Measurements from ENCODE around the gene MYH16.
"Not testable (repeated sequence)": the region's sequence is repeated elsewhere in the genome, so short reads cannot be mapped to it uniquely, and the experiment has no call there.

MYH16 gene

GRCh38 chr7:99272476-99273045 is at the start of gene MYH16:
TSS of gene MYH16 (plus strand) at chr7:99272839.
- DNase-seq (ENCODE audit: low read depth) = no peak

- DNase-seq (ENCODE audit: low read depth) = not testable (repeated sequence)
These were observed 48.3 kb upstream of the MYH16 start for GRCh38 chr7:99224263-99224898.

- DNase-seq (ENCODE audit: low read depth) = no peak
These were observed 47.8 kb upstream of the MYH16 start for GRCh38 chr7:99224899-99225265.

- DNase-seq (ENCODE audit: low read depth) = no peak
These were observed 43.4 kb upstream of the MYH16 start for GRCh38 chr7:99229234-99229633.

- no peak for DNase-seq (ENCODE audit: low read depth)
These were observed 40.4 kb upstream of the MYH16 start for GRCh38 chr7:99232082-99232770.

- DNase-seq (ENCODE audit: low read depth) = not testable (repeated sequence)
These were observed 39.7 kb upstream of the MYH16 start for GRCh38 chr7:99232955-99233354.

GRCh38 chr7:99234185-99234584 is 38.5 kb upstream of the MYH16 start:
- DNase-seq (ENCODE audit: low read depth) = no peak

- DNase-seq (ENCODE audit: low read depth) = no peak
These were observed 36.7 kb upstream of the MYH16 start for GRCh38 chr7:99235925-99236324.

GRCh38 chr7:99237876-99238275 is 34.8 kb upstream of the MYH16 start:
- DNase-seq (ENCODE audit: low read depth) = not testable (repeated sequence)

GRCh38 chr7:99238558-99239341 is 33.9 kb upstream of the MYH16 start:
- DNase-seq (ENCODE audit: low read depth) = no peak

GRCh38 chr7:99242682-99243081 is 30.0 kb upstream of the MYH16 start:
- DNase-seq (ENCODE audit: low read depth) = no peak

- DNase-seq (ENCODE audit: low read depth) = no peak
These were observed 28.8 kb upstream of the MYH16 start for GRCh38 chr7:99243751-99244337.

GRCh38 chr7:99244939-99245338 is 27.7 kb upstream of the MYH16 start:
- no peak for DNase-seq (ENCODE audit: low read depth)

GRCh38 chr7:99248391-99249095 is 24.1 kb upstream of the MYH16 start:
- no peak for DNase-seq (ENCODE audit: low read depth)

- no peak for DNase-seq (ENCODE audit: low read depth)
These were observed 22.6 kb upstream of the MYH16 start for GRCh38 chr7:99249985-99250575.

- DNase-seq (ENCODE audit: low read depth) = no peak
These were observed 20.3 kb upstream of the MYH16 start for GRCh38 chr7:99252166-99252895.

- no peak for DNase-seq (ENCODE audit: low read depth)
These were observed 19.3 kb upstream of the MYH16 start for GRCh38 chr7:99253369-99253768.

- DNase-seq (ENCODE audit: low read depth) = no peak
These were observed 18.2 kb upstream of the MYH16 start for GRCh38 chr7:99254390-99254789.

- no peak for DNase-seq (ENCODE audit: low read depth)
These were observed 17.2 kb upstream of the MYH16 start for GRCh38 chr7:99255463-99255862.

- no peak for DNase-seq (ENCODE audit: low read depth)
These were observed 15.6 kb upstream of the MYH16 start for GRCh38 chr7:99257065-99257464.

GRCh38 chr7:99257675-99258074 is 15.0 kb upstream of the MYH16 start:
- DNase-seq (ENCODE audit: low read depth) = no peak

Measured in activated T-helper 1 cell treated with Interleukin-2 at 50 U/mL for 16 hours (primary cell).